ENCODE results near the gene ERV3-1.
"Not testable (repeated sequence)": the region's sequence is repeated elsewhere in the genome, so short reads cannot be mapped to it uniquely, and the experiment has no call there.

Gene ERV3-1

GRCh38 chr7:65009881-65010280 is 3.4 kb upstream of the ERV3-1 start:
- not testable (repeated sequence) for H3K27me3 Mint-ChIP-seq, H3K27ac Mint-ChIP-seq, H3K9me3 Mint-ChIP-seq, H3K4me3 Mint-ChIP-seq, ATAC-seq, H3K36me3 Mint-ChIP-seq
- H3K4me1 Mint-ChIP-seq: peaks cover 21% of the 10 kb centered on the region

DNA sequence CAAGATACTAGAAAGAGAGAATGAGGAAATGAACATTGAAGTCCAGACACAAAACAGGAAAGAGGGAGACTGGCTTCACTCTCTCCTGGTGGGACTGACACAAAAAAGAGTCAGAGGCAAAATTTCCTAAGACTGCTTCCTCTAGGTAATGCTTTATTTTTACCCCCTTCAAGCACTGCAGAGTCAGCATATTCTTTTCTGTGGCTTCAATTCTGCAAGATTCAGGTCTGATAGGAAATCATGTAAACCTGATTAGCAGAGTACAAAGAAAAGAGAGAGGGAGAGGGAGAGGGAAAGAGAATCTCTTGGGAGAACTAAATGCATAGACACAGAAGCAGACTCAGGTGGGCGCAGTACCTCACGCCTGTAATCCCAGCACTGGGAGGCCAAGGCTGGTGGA is 2.9 kb upstream of the ERV3-1 start:
- not testable (repeated sequence) for H3K4me3 Mint-ChIP-seq, H3K27me3 Mint-ChIP-seq, H3K9me3 Mint-ChIP-seq, H3K36me3 Mint-ChIP-seq, H3K27ac Mint-ChIP-seq, ATAC-seq
- peaks cover 26% of the 10 kb centered on the region for H3K4me1 Mint-ChIP-seq

DNA sequence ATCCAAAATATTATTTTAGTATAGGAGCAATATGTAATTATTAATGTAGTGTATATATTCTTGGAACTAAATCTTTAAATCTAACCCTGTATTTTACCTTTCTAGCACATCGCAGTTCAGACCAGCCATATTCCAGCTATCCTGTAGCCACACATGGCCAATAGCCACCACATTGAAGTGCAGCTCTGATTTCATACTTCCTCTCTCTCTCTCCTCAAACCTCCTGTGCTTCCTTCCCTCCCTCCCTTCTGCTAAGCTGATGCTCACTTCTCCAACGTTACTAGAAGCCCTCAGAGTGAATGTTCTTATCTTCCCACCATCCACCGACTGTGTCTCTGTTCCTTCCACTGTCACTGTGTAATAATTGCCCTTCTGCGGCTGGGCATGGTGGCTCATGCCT is 549 bp upstream of the ERV3-1 start:
- Mint-ChIP-seq H3K27ac (peak overlapping the region; percentile 99), H3K36me3 (peaks cover 30% of the 10 kb centered on the region), H3K4me1 (peaks cover 42% of the 10 kb centered on the region), H3K4me3 (peak overlapping the region; percentile 49)
- ATAC-seq, H3K9me3 Mint-ChIP-seq, H3K27me3 Mint-ChIP-seq: not testable (repeated sequence)

- no peak for ATAC-seq
- peaks cover 56% of the 10 kb centered on the region for H3K4me1 Mint-ChIP-seq
Measured at GRCh38 chr7:65004575-65004974, 1.9 kb downstream of the ERV3-1 start.

DNA sequence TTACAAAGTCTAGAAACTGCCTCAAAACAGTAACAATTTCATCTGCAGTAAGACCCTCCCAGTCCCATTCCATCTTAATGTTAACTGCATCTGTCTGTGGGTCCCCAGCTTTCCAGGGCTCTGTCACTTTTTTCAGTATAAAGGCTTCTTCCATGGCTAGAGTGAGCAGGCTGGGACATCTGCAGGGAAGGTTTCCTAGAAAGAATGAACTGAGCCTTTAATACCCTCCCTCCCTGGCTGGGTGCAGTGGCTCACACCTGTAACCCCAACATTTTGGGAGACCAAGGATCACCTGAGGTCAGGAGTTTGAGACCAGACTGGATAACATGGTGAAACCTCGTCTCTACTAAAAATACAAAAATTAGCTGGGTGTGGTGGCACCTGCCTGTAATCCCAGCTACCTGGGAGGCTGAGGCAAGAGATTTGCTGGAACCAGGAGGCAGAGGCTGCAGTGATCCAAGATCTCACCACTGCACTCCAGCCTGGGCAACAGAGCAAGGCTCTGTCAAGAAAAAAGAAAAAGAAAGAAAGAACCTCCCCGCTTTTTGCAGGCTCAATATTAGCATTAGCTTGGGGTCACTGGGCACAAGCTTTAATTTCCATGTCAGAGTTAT is 3.4 kb downstream of the ERV3-1 start:
- no peak for ATAC-seq
- Mint-ChIP-seq H3K36me3 (peaks cover 69% of the 10 kb centered on the region), H3K9me3 (peaks cover 13% of the 10 kb centered on the region), H3K4me3 (no peak overlapping the region), H3K27me3 (no peaks in the 10 kb centered on the region), H3K27ac (peak overlapping the region; percentile 55), H3K4me1 (peaks cover 63% of the 10 kb centered on the region)

More at GRCh38 chr7:65004575-65004974, 1.9 kb downstream of the ERV3-1 start:
- Mint-ChIP-seq H3K36me3 (peaks cover 54% of the 10 kb centered on the region), H3K27ac (peak overlapping the region; percentile 99), H3K4me3 (peak overlapping the region; percentile 99), H3K27me3 (no peaks in the 10 kb centered on the region), H3K9me3 (peaks cover 4% of the 10 kb centered on the region)

- H3K4me1 Mint-ChIP-seq: peaks cover 51% of the 10 kb centered on the region
- peaks cover 23% of the 10 kb centered on the region for H3K9me3 Mint-ChIP-seq
- H3K27me3 Mint-ChIP-seq: no peaks in the 10 kb centered on the region
- H3K27ac Mint-ChIP-seq: peak overlapping the region; percentile 23
- no peak for ATAC-seq
- H3K36me3 Mint-ChIP-seq: peaks cover 86% of the 10 kb centered on the region
- no peak overlapping the region for H3K4me3 Mint-ChIP-seq
Measured at GRCh38 chr7:65001291-65001814, 5.1 kb downstream of the ERV3-1 start.

DNA sequence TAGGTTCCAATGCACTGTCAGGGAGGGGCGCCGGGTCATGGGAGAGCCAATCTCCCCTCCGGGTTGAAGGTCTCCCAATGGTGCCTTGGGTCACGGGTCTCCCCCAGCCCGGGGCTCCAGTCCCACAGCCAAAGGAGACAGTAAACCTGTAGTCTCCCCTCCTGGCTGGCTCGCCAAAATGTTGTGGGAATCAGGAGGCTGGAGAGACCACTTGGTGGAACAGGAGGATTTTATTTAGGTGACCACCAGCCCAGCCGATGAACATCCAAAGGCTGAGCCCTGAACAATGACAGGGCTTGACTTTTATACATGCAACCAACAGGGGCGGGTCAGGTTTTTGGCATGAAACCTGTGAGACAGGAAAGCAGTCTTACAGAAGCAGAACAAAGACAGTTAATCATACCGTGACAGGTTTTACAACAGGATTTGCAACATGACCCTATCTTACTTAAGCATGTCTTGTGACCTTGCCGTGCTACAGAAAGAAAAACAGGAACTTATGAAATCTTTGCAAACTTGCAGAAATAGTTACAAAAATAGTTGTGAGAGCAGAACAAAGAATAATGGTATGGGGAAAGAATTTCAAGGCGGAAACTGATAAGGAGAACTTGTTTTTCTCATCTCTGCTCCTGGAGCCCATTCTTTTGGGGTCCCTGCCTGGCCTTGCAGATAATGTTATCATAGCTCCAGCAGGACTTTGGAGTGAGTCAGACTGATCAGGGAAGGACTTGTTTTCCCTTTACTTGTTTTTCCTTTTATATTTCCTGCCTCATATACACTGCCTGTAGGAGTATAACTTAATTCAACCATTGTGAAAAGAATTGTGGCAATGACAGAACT is 7.1 kb downstream of the ERV3-1 start:
- peak; percentile 91 for ATAC-seq
- Mint-ChIP-seq H3K27me3 (no peaks in the 10 kb centered on the region), H3K36me3 (peaks cover 86% of the 10 kb centered on the region), H3K4me3 (no peak overlapping the region), H3K4me1 (peaks cover 37% of the 10 kb centered on the region), H3K27ac (peak overlapping the region; percentile 79), H3K9me3 (peaks cover 27% of the 10 kb centered on the region)

GRCh38 chr7:64998865-64999164 is 7.7 kb downstream of the ERV3-1 start:
- no peaks in the 10 kb centered on the region for H3K27me3 Mint-ChIP-seq
- H3K27ac Mint-ChIP-seq: peak overlapping the region; percentile 79
- peaks cover 86% of the 10 kb centered on the region for H3K36me3 Mint-ChIP-seq
- H3K9me3 Mint-ChIP-seq: peaks cover 28% of the 10 kb centered on the region
- H3K4me1 Mint-ChIP-seq: peaks cover 31% of the 10 kb centered on the region
- ATAC-seq: no peak
- no peak overlapping the region for H3K4me3 Mint-ChIP-seq

DNA sequence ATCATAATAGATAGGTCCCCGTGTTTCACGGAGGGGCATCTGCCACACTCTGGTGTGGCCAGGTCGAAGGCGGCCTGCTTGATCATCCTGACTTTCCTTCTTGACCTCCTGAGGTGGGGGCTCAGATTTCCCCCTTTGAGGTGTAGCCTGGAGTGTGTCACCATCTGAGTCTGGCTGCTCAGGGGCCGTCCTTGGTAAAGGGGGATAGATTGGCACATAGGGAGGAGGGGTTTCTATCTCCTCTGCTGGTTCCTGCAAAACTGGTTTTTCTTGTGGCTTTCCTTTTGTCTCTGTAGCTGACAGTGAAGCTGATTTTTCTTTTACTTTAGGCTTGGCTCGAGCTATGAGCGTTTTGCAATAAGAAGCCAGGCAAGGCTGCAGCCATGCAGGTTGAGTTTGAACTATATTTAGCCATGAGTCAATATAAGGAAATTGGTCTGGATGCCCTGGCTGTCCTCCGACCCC is 8.5 kb downstream of the ERV3-1 start:
- Mint-ChIP-seq H3K27ac (no peak overlapping the region), H3K9me3 (peaks cover 28% of the 10 kb centered on the region), H3K4me1 (peaks cover 28% of the 10 kb centered on the region), H3K36me3 (peaks cover 86% of the 10 kb centered on the region), H3K27me3 (no peaks in the 10 kb centered on the region), H3K4me3 (no peak overlapping the region)
- ATAC-seq: no peak

DNA sequence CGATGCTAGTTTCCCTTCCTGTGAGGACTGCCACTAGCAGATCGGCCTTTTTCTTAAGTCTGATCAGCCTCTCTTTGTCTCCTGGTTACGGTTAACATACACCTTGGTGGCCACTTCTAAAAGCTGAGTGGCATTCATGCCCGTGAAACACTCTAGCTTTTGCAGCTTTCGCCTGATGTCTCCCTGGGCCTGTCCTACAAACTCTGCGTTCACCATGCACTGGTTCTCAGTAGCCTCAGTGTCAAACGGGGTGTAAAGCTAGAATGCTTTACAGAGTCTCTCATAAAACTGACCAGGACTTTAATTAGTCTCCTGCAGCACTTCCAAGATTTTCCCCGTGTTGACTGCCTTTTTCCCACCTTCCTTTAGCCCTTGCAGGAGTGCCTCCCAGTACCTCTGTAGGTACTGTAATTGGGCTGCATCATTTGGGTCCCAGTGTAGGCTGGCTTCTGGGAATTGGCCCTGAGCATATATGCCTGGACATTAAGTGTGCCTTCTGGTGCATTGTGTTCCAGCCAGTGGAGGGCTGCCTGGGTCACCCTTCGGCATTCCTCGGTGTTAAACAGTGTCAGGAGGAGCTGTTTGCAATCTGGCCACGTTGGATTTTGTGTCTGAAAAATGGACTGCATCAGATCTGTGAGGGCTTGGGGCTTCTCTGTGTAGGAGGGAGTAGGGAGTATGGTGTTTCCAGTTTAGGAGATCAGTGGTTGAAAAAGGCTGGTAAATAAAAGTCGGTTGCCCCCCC is 9.2 kb downstream of the ERV3-1 start:
- H3K4me3 Mint-ChIP-seq: no peak overlapping the region
- no peak overlapping the region for H3K27ac Mint-ChIP-seq
- ATAC-seq: no peak
- H3K27me3 Mint-ChIP-seq: no peaks in the 10 kb centered on the region
- peaks cover 22% of the 10 kb centered on the region for H3K4me1 Mint-ChIP-seq
- H3K9me3 Mint-ChIP-seq: peaks cover 30% of the 10 kb centered on the region
- peaks cover 86% of the 10 kb centered on the region for H3K36me3 Mint-ChIP-seq

- H3K4me3 Mint-ChIP-seq: no peak overlapping the region
- no peak for ATAC-seq
- peaks cover 35% of the 10 kb centered on the region for H3K9me3 Mint-ChIP-seq
- H3K36me3 Mint-ChIP-seq: peaks cover 86% of the 10 kb centered on the region
- no peak overlapping the region for H3K27ac Mint-ChIP-seq
- peaks cover 14% of the 10 kb centered on the region for H3K4me1 Mint-ChIP-seq
- no peaks in the 10 kb centered on the region for H3K27me3 Mint-ChIP-seq
Measured at GRCh38 chr7:64996305-64996704, 10.2 kb downstream of the ERV3-1 start.

DNA sequence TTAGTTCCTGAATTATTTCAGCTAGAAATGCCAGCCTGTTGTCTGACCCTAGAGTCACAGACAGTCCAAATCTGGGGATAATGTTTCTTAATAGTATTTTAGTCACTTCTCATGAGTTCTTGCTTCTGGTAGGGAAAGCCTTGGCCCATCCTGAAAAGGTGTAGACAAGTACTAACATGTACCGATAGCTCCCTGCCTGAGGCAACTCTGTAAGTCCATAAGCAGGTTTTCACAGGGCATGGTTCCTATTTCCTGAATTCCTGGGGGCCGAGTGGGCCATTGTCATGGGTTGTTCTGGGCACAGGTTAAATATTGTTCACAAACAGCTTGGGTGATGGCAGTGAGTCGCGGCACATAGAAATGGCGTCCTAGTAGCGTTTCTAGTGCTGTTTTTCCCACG is 12.6 kb downstream of the ERV3-1 start:
- H3K36me3 Mint-ChIP-seq: peaks cover 87% of the 10 kb centered on the region
- ATAC-seq: no peak
- H3K9me3 Mint-ChIP-seq: peaks cover 43% of the 10 kb centered on the region
- no peak overlapping the region for H3K27ac Mint-ChIP-seq
- H3K27me3 Mint-ChIP-seq: no peaks in the 10 kb centered on the region
- peaks cover 5% of the 10 kb centered on the region for H3K4me1 Mint-ChIP-seq
- no peak overlapping the region for H3K4me3 Mint-ChIP-seq

DNA sequence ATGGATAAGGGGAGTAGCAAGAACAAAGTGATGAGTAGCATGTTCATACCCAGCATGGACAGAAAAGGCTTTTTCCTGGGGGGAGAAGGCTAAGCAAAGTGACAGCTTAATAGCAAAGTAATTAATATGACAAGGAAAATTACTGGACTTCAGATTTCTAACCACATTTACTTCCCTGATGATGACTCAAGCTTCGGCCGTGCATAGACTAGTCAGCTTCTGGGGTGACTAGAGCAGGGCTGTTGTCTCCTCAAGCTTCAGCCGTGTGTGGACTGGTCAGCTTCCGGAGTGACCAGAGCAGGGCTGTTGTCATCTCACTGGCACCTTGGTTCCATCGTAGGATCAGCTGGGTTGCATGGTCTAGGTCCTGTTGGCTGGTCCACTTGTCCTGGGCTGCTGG is 13.5 kb downstream of the ERV3-1 start:
- Mint-ChIP-seq H3K36me3 (peaks cover 87% of the 10 kb centered on the region), H3K4me3 (no peak overlapping the region)

DNA sequence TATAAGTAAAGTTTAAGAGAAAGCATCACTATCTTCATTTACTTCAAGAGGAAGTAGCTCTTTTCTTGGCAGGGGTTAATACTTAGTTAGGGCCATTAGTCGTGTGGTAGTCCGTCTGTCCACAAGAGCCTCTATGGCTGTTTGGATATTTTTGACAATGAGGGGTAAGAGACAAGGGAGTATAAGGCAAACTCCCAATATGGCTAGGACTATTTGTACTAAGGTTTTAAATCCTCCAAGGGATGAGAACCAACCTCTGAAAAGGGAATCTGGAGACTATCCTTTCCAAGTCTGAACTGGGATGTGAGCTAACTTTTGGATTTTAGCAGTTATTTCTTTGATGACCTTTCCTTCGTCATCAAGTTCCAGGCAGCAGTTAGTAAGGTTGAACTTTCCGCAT is 15.6 kb downstream of the ERV3-1 start, which contains the start of gene ZNF117:
ZNF117 (minus strand) TSS at position 101 of the 400 bp plus-strand sequence.
- peaks cover 51% of the 10 kb centered on the region for H3K9me3 Mint-ChIP-seq
- H3K27me3 Mint-ChIP-seq: no peaks in the 10 kb centered on the region
- no peak within 1 kb of the TSS for H3K4me3 Mint-ChIP-seq
- no peak for ATAC-seq
- no peak within 1 kb of the TSS for H3K27ac Mint-ChIP-seq
- peaks cover 8% of the 10 kb centered on the region for H3K4me1 Mint-ChIP-seq
- H3K36me3 Mint-ChIP-seq: peaks cover 90% of the 10 kb centered on the region

More for the DNA sequence above, 13.5 kb downstream of the ERV3-1 start:
- Mint-ChIP-seq H3K9me3 (peaks cover 45% of the 10 kb centered on the region), H3K27me3 (no peaks in the 10 kb centered on the region), H3K4me1 (peaks cover 8% of the 10 kb centered on the region), H3K27ac (no peak overlapping the region)
- no peak for ATAC-seq

- Mint-ChIP-seq H3K4me3 (no peak overlapping the region), H3K9me3 (peaks cover 51% of the 10 kb centered on the region)
- no peak for ATAC-seq
Measured at GRCh38 chr7:64990216-64990615, 16.3 kb downstream of the ERV3-1 start.

More at GRCh38 chr7:64990216-64990615, 16.3 kb downstream of the ERV3-1 start:
- no peak overlapping the region for H3K27ac Mint-ChIP-seq
- H3K4me1 Mint-ChIP-seq: peaks cover 8% of the 10 kb centered on the region
- H3K27me3 Mint-ChIP-seq: no peaks in the 10 kb centered on the region
- peaks cover 92% of the 10 kb centered on the region for H3K36me3 Mint-ChIP-seq
